Choroid plexus epithelial cell (primary cell): ENCODE results near the gene MIOS.

Experiments
- DNase-seq: peaks from one replicate; pipeline ENCODE4 v3.0.0-alpha.2; 2010; ENCODE audit warnings: low read depth
- H3K4me3 ChIP-seq: 2 replicates; pipeline ENCODE4 v1.5.1; 2011; ENCODE audit warnings: low read depth, mild to moderate bottlenecking, control low read depth, low read length, moderate library complexity
- CTCF ChIP-seq: conservative IDR thresholded peaks from 2 replicates; pipeline ENCODE4 v1.5.1; 2011; ENCODE audit warnings: low read depth, mild to moderate bottlenecking, control low read depth, inconsistent platforms, low read length, moderate library complexity

Gene MIOS

DNA sequence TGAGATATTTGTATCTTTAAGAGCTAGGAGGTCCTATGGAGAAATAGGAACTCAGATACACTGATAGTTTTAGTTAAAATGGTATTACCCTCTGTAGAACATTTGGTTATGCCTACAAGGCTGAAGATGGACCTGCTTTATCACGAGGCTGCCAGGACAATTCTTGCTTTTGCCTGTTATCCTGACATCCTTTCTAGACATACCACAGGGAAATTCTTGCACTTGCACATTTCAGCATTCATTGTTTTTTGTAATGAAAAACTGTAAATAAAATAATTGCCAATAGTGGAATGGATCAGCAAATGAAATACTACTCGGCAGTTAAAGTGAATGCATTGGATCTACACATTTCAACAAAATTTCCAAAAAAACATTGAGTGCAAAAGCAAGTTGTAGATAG, 40.7 kb upstream of the MIOS start:
- no peak for TF ChIP-seq CTCF

GRCh38 chr7:7527047-7527446, 39.6 kb upstream of the MIOS start:
- TF ChIP-seq CTCF = no peak
- DNase-seq = no peak
- no peak overlapping the region for H3K4me3 ChIP-seq

More for the DNA sequence above, 40.7 kb upstream of the MIOS start:
- H3K4me3 ChIP-seq = no peak overlapping the region
- DNase-seq = no peak

- no peak for DNase-seq
- TF ChIP-seq CTCF = no peak
These were observed 37.4 kb upstream of the MIOS start for GRCh38 chr7:7529328-7529727.

GRCh38 chr7:7533831-7534430, 32.8 kb upstream of the MIOS start:
- DNase-seq = no peak
- no peak for TF ChIP-seq CTCF
- H3K4me3 ChIP-seq = no peak overlapping the region

More at GRCh38 chr7:7529328-7529727, 37.4 kb upstream of the MIOS start:
- H3K4me3 ChIP-seq = no peak overlapping the region

GRCh38 chr7:7535691-7536090, 31.0 kb upstream of the MIOS start, which contains the start of gene COL28A1:
Gene COL28A1 (minus strand): TSS chr7:7535873. CDS start chr7:7532875, 2,998 bp downstream.
- no peak for TF ChIP-seq CTCF
- DNase-seq = no peak
- H3K4me3 ChIP-seq = no peak within 1 kb of the TSS

DNA sequence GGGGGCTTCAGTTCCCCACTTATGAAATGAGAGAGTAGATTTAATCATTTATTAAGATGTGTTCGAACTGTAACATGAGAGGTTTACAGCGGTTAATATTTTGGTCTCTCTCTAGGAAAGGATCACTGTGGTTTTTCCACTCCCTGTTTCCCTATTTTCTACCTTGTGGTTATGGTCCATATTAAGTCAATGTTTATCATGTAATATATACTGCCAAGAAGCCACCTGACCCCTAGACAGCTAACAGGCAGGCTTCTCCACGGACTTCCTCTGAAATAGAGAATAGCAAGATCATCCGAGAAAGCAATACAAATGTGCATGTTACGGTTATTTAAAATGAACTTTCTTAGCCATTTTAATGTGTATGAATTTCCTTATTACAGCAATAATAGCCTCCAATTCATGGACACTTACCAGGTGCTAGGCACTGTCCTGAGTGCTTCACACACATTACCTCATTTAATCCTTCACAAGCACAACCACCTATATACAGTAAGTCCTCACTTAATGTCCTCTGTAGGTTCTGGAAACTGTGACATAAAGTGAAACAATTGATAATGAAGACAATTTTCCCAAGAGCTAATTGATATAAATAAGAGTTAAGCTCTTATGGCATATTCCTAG, 30.2 kb upstream of the MIOS start:
- TF ChIP-seq CTCF = no peak
- no peak overlapping the region for H3K4me3 ChIP-seq
- no peak for DNase-seq

DNA sequence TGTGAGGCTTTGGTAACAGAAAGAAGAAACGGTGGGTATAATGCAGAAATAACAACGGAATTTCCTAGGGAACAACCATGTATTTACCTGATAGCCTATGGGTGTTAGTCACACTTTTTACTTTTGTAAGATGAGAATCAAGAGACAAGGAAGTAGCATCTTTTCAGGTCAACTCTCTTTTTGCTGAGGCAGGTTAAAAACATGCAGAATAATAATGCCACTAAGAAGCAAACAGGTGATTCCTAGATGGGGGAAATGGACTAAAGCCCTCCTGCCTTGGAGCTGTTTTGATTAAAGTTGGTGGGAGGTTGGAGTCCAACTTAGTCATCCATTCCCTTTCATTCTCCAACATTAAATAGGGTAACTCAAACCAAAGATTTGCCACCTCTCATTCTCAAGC, 29.0 kb upstream of the MIOS start:
- no peak for DNase-seq
- no peak overlapping the region for H3K4me3 ChIP-seq

More for the DNA sequence above, 29.0 kb upstream of the MIOS start:
- TF ChIP-seq CTCF = no peak
